ENCODE results near the gene OR8H1. TPM values are rescaled to one million over a fixed set of nuclear protein-coding genes. Genes with fewer than 3 reads are reported as not detected.

Gene OR8H1
- total and polyA plus RNA-seq, 2 of the 8 experiments (the other 6 are each of a cell fraction or from before 2014, with no cell fraction given) = not detected

DNA sequence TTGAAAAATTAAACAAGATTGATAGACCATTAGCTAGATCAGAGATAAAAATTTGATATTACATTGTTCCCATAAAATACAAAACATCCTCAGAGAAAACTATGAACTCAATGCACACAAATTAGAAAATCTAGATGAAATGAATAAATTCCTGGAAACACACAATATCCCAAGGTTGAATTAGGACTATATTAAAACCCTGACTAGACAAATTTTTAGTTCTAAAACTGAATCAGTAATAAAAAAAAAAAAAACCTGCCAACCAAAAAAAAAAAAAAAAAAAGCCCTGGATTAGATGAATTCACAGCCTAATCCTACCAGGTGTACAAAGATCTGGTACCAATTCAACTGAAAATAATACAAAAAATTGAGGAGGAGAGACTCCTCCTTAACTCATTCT is 48.2 kb upstream of the OR8H1 start:
- no peaks in the 10 kb centered on the region for H3K79me2 ChIP-seq (ENCODE audit: control insufficient read depth in 1 of 2, insufficient read depth in 2 of 2, low read length in 2 of 2)
- H3K36me3 ChIP-seq (ENCODE audit: control insufficient read depth in 2 of 4, insufficient read depth in 4 of 4, low read length in 3 of 4) = no peaks in the 10 kb centered on the region; a peak in 1 of 8 replicates
- TF ChIP-seq POLR2A (IDR thresholded peaks at IDR 0.05; ENCODE audit: control extremely low read depth in 1 of 2, low read depth in 2 of 2, low read length in 2 of 2) (no peak), CHD1 (IDR thresholded peaks at IDR 0.05; ENCODE audit: low read depth, low read length) (no peak), BCL11A (IDR thresholded peaks at IDR 0.05; ENCODE audit: low read depth in 2 of 2, low read length in 2 of 2) (no peak), NRF1 (IDR thresholded peaks at IDR 0.05; ENCODE audit: low read depth, low read length) (no peak)
- TF ChIP-seq, protein P1, sequence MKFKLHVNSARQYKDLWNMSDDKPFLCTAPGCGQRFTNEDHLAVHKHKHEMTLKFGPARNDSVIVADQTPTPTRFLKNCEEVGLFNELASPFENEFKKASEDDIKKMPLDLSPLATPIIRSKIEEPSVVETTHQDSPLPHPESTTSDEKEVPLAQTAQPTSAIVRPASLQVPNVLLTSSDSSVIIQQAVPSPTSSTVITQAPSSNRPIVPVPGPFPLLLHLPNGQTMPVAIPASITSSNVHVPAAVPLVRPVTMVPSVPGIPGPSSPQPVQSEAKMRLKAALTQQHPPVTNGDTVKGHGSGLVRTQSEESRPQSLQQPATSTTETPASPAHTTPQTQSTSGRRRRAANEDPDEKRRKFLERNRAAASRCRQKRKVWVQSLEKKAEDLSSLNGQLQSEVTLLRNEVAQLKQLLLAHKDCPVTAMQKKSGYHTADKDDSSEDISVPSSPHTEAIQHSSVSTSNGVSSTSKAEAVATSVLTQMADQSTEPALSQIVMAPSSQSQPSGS (IDR thresholded peaks at IDR 0.05; ENCODE audit: low read length) = no peak
- H3K9me3 ChIP-seq (ENCODE audit: insufficient read depth in 2 of 2, low read depth in 1 of 2, low read length in 1 of 2) = peaks cover 2 to 7% of the 10 kb centered on the region in 2 experiments; a peak in 1 of 4 replicates
- no peak overlapping the region for H3K9ac ChIP-seq (replicated peaks in 1 of 4; ENCODE audit: extremely low read depth in 1 of 4, low read depth in 3 of 4, low read length in 3 of 4)
- no peaks in the 10 kb centered on the region for H3K27me3 ChIP-seq (replicated peaks in 1 of 4; ENCODE audit: control insufficient read depth in 3 of 4, extremely low read depth in 1 of 4, insufficient read depth in 3 of 4, low read length in 3 of 4)
- H3K23me2 ChIP-seq (ENCODE audit: low read depth, low read length) = no peaks in the 10 kb centered on the region
- H2BK15ac ChIP-seq (ENCODE audit: low read length) = no peak overlapping the region
- H2BK120ac ChIP-seq (replicated peaks; ENCODE audit: low read depth, low read length) = no peak overlapping the region
- H3K18ac ChIP-seq (ENCODE audit: extremely low read depth, low read length) = no peak overlapping the region
- H4K8ac ChIP-seq (ENCODE audit: extremely low read depth, insufficient read depth, low read length) = no peak overlapping the region
- no peak overlapping the region for H2BK20ac ChIP-seq (ENCODE audit: low read length)
- H2BK5ac ChIP-seq (ENCODE audit: low read depth, low read length) = no peak overlapping the region
- no peak overlapping the region for H3K14ac ChIP-seq (ENCODE audit: insufficient read length)
- H2AFZ ChIP-seq (ENCODE audit: low read length) = no peak overlapping the region
- FAIRE-seq (no peak), DNase-seq (ENCODE audit: low read depth in 1 of 2, low spot score in 2 of 2) (no peak)
- POLR2A ChIA-PET (ENCODE audit: partially characterized antibody) = no interaction called here
- no peak overlapping the region for H3K4me2 ChIP-seq (ENCODE audit: insufficient read depth in 1 of 2, low read depth in 2 of 2, low read length in 2 of 2)
- no peak overlapping the region for H3K4ac ChIP-seq (replicated peaks; ENCODE audit: insufficient read length, low read depth, low read length)
- H3K27ac ChIP-seq (ENCODE audit: low read depth, low read length) = no peak overlapping the region
- H4K5ac ChIP-seq (ENCODE audit: insufficient read length, low read depth, low read length) = no peak overlapping the region
- no peak overlapping the region for H4K91ac ChIP-seq (replicated peaks; ENCODE audit: insufficient read length, low read length)
- no peak overlapping the region for H2AK5ac ChIP-seq (ENCODE audit: low read depth, low read length)
- H3K56ac ChIP-seq (replicated peaks; ENCODE audit: insufficient read length, low read depth, low read length) = no peak overlapping the region
- no peak overlapping the region for H3K4me3 ChIP-seq (ENCODE audit: extremely low read depth in 1 of 4, insufficient read depth in 2 of 4, low read depth in 3 of 4, low read length in 4 of 4)
- peaks cover 0 to 6% (median 0%) of the 10 kb centered on the region in 4 experiments; a peak in 1 of 7 replicates for H3K4me1 ChIP-seq (replicated peaks in 1 of 4; ENCODE audit: control insufficient read depth in 3 of 4, insufficient read depth in 4 of 4, low read length in 3 of 4)
- no peaks in the 10 kb centered on the region for H3K79me1 ChIP-seq (ENCODE audit: low read depth, low read length)
- H2BK12ac ChIP-seq (ENCODE audit: low read depth, low read length) = no peak overlapping the region
- CTCF ChIA-PET (ENCODE audit: partially characterized antibody) = no interaction called here
- H4K20me1 ChIP-seq (replicated peaks in 1 of 2; ENCODE audit: control insufficient read depth in 1 of 2, insufficient read depth in 2 of 2, low read length in 2 of 2) = no peaks in the 10 kb centered on the region
- no peak overlapping the region for H3K23ac ChIP-seq (ENCODE audit: insufficient read length)
